Measurements from ENCODE around the gene ERF.
A peak's percentile ranks its signal among the peaks of the same experiment; 100 is the strongest.

ERF gene

DNA sequence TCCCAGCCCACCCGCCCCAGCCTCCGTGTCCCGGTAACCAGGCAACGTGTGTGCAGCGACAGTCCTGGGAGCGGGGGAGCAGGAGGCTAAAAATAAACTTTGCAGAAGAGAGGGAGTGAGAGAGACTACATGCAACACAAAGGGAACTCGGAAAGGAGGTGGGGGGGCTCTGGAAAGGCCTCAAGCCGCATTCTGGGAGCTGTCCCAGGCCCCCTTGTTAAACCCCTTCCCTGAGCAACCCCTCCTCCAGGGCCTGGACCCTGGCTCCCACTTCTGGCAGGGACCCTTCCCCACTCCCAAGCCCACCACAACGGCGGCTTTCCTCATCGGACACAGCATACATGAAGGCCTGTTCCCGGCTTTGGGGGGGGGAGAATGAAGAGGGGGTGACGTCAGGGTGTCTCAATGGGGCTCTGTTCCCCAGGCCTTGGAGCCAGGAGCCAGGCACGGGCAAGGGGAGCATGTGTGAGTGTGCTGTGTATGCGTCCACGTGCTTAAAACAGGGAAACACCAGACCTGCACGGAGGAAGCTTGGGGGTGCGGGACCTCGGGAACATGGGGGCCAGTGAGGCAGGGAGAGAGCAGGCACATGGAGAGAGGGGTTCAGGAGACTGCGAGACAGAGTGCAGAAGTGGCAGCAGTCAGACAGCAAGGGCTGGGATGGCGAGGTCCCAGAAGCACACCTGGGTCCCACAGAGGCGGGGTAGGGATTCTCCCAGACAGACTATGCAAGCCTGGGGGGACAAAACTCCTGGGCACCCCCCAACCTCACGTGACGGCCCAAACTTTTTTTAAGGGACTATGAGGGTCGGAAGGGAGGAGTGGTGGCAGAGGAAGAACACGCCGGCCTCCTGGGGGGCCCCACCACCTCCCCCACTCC is 2.3 kb downstream of the ERF start:
- DNase-seq = no peak

DNA sequence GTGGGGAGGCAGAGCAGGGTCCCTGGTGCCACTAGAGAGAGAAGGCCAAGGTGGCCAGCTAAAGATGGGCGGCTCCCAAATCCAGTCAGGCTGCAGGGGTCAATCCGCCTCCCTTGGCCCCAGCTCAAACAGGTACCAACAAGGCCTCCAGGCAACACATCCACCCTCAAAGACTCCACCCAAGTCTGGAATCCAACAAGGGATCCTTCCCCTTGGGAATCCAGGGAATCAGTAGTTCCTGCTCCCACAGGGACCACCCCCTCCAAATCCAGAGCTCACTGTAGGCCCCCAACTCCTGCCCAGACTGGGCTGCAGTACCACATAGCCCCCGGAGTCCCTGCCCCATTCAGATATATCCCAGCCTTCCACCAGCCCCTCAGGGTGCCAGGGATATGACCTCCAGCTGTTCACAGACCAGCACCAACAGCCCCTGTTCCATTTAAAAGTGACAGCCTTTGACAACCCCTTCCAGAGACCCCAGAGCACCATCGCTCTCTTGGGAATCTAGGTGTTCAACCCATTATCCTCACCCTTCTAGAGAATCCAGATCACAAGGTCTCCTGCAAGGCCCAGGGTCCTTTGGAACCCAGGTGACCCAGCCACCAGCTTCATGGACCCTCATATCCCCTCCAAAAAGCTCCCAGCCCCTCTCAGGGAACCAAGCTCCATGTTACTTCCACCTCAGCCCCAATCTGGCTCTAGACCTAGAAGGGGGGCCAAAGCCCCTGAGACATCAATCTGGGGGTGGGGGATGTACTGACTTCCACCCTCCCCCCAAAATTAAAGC is 3.2 kb downstream of the ERF start:
- no peak for DNase-seq

- no peak for DNase-seq
These were observed 4.0 kb downstream of the ERF start for GRCh38 chr19:42250666-42251531.

DNA sequence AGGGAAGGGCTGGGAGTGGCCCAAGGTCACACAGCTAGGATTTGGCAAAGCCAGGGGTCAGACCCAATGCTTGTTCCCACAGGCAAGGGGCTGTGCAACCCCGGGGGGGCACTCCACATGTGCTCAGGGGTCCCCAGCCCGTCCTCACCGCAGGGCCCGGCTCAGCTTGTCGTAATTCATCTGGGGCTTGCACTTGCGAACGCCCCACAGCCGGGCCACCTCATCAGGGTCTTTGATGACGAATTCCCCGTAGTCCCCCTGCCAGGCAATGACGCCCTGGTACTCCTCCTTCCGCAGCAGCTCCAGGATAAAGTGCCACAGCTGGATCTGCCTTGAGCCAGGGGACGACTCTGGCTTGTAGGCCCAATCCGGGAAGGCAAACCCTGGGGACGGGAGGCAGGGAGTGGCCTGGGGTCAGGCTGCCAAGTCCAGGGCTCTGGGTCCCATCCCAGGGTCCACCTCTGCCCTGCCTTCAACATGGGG is 4.7 kb downstream of the ERF start:
- DNase-seq = no peak

- no peak for DNase-seq
These were observed 5.2 kb downstream of the ERF start for GRCh38 chr19:42249769-42250168.

- no peak for DNase-seq
These were observed 5.7 kb downstream of the ERF start for GRCh38 chr19:42249149-42249750.

DNA sequence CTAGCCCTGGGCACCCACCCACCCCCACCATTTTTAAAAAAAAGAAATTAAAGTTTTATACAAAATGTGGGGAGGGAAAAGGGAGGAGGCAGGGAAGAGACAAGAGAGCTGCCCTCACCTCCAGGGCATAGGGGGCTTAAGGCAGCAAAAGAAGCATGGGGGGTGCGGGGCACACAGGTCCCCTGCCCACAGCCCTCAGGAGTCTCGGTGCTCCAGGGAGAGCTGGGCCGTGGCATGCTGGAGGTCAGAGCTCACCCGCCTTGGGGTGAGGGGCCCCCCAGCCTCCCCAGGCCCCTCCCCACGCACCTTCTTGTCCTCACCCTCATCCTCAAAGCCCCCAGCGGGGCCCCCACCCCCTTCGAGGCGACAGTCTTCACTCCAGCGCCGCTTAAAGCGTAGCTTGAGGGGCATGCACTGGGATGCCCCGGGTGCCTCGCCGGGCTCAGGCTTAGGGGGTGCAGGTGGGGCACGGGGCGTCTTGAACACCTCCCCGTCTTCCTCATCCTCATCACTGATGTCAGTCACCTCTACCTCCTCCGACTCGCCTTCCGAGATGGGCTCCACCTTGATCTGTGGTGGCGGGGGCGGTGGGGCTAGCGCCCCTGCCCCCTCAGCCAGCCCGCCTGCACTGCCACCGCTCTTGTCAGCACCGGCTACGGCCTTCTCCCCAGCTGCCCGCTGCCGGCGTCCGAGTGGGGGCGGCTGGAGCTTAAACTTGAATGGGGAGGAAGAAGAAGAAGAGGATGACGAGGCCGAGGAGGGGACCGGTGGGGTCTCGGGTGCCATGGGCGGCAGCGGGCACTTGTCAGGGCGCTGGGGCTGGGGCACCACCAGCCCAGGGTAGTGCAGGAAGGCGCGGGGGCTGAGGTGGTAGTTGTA is 6.4 kb downstream of the ERF start:
- no peak for DNase-seq

DNA sequence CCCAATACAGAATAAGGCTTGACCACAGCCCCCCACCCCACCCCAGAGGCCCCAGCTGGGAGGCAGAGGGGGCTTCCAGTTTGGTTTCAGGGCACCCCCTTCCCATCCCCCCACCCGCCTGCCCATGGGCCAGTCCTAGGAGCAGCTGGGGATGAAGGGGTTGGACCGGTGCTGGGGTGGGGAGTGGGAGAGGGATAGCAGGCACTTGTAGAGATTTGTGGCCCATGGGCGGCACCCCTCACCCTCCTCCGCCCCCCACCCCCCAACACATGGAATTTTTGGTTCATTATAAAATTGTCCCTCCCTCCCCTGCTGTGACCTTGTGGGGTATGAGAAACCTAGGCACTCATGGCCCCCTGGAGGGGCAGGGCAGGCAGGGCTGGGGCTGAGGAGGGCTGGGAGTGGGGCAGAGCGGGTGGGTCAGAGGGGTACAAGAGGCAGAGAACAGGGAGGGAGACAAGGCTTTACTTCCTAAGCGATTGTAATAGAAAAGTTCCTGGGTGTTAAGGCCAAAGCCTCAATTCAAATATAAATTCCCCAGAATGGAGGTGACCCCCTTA is 7.2 kb downstream of the ERF start:
- no peak for DNase-seq

DNA sequence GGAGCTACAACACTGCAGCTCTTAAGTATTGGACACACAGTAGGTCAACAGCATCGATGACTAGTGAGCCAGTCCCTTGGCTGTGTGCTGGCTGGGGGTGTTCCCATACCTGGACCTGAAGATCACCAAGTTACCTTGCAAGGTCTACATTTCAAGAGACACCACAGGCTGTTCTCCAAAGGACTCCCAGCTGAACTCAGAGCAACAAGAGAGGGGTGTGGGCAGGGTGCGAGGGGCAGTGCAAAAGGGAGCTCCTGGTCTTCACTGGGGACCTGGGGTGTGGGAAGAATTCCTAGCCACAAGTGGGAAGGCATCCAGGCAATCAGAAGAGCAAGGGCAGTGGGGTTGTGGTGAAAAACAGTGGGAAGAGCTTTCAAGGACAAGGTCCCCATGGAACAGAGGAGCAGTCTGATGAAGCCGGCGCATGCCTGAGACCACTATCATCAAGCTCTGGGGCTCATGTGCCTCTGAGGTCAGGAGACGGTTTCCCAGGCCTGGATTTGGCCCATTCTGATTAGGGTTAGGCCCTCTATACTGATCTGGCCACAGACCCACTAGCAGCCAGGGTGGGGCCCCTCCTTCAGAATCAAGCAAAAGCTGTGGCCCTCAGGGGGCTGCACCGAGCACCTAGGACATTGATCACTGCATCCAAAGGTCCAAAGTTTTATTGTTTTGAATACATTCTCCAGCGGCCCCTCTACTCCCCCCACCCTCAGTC is 7.8 kb downstream of the ERF start:
- DNase-seq = no peak

DNA sequence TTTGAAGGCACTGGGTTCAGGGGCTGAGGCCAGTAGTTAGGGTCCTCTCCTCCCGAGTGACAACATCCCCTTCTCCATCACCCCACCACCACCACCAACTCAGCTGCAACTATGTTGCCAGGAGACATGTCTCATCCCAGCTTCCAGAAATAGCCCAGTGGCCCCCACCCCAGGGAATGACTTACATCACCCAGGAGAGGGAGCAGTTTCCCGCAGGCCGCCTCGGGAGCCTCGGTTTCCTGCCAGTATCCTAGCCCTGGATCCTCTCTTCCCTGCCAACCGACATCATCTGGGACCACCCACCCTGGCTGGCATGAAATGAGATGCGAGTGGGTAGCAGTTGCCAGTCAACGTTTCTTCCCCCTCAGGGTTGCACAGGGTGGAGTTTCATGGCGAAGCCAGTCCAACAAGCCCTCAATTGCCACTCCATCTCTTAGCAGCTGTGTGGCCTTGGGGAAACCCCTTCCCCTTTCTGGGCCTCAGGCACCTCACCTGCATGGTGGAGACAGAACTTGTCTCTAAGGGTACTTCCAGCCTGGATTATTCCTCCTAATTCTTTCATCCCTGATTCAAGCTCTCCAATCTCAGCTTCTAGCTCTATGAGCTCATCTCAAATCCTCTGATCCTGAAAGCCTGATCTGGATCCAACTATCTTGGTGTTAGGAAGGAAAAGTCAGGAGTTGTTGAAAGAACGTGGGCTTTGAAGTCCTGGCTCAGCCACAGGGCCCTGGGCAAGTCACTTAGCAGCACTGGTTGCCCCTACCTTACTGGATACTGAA is 8.6 kb downstream of the ERF start:
- no peak for DNase-seq

- DNase-seq = no peak
These were observed 9.7 kb downstream of the ERF start for GRCh38 chr19:42245231-42245630.

- peak; percentile 88 to 89 for DNase-seq
These were observed 10.3 kb downstream of the ERF start for GRCh38 chr19:42244347-42245220.

- DNase-seq = peak; percentile 94 to 95
These were observed 12.2 kb downstream of the ERF start, which contains the start of gene GSK3A for GRCh38 chr19:42242512-42243409. GSK3A (minus strand) TSS chr19:42242602; CDS start chr19:42242465, 137 bp downstream.

GRCh38 chr19:42242069-42242511 is 12.8 kb downstream of the ERF start:
- peak; percentile 21 to 34 for DNase-seq

- DNase-seq = no peak
These were observed 13.6 kb downstream of the ERF start for GRCh38 chr19:42241279-42241678.

DNA sequence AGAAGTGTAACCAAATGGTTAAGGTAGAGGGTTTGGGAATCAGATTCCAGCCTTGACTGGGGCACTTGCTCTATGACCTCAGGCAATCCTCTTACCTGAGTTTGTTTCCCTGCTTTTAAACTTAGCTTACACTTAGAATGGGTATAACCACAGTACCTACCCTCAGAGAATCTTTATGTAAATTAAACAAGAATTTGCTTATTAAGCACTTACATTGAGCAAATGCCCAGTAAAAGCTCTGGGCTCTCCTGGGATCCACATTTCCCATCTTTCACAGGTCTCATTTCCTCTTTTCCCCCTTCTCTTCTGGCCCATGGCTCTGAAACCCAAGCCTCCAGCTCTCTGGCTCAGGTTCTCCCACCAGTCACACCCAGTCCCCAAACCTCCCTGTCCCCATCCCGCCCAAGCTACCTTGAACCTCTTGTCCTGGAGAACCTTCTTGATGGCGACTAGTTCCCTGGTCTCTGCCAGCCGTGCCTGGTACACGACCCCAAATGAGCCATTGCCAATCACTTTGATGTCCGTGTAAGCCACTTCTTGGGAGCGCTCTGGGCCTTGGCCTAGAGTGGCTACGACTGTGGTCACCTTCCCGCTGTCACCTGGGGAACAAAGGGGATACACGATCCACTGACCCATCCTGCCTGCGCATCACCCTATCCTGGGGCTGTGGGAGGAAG is 15.2 kb downstream of the ERF start:
- DNase-seq = no peak

DNA sequence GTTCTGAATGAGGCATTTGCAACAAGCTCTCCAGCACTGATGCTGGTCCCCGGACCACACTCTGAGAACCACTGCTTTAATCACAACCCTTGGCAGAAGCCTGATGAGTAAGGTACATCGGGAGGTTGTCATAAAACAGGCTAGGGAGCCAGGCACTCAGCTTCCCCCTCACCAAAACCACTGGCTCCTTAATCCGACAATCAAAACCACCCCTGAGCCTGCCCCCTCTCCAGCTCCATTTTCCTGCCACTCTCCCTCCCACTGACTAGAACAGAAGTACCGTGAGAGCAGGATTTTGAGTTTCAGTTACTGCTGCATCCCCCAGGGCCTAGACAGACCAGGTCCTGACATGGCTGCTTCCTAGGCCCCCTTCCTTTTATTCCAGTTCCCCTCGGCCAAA is 19.7 kb downstream of the ERF start:
- DNase-seq = no peak

Data from activated CD4-positive, alpha-beta T cell treated with anti-CD3 and anti-CD28 coated beads, Interleukin-2, amount 50 U/mL, for 4 hours (primary cell).